Fibroblast of the conjunctiva (primary cell): ENCODE data around the gene SLF2.
"Not testable (repeated sequence)": the region's sequence is repeated elsewhere in the genome, so short reads cannot be mapped to it uniquely, and the experiment has no call there.

ENCODE experiments used
- DNase-seq: peaks from one replicate; pipeline ENCODE4 v3.0.0-alpha.2; 2010; ENCODE audit warnings: low read depth

The SLF2 gene

DNA sequence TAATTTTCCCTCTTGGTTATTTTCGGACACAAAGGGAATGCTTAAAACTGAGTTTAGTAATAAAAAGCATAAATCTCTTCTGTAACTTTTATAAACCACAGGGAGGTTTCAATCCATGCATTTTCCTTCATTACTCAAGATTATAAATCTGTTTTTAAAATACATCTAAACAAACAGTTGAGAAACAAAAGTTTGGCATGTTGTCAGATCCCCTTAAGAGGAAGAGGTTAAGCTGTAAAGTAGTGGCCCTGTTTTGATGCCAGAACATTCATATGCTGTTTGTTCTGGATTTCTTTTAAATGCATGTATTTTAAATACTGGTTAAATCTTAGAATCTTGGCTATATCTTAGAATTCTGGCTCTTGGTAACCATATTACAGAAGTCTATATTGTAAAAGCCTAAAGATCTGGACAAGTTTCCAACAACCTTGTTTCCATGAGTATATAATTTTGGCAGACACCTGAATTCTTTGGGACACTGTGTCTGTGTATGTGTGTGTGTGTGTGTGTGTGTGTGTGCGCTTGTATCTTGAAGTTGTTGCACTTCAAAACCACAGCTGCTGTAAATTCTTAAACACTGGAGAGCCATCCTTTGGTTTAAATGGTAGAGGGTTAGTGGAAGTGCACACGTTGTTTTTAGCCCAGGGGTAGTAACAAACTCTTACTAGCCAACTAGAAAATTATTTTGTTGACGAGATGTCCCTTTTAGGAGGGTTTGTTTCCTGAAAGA is 49.8 kb downstream of the SLF2 start:
- DNase-seq: no peak

DNA sequence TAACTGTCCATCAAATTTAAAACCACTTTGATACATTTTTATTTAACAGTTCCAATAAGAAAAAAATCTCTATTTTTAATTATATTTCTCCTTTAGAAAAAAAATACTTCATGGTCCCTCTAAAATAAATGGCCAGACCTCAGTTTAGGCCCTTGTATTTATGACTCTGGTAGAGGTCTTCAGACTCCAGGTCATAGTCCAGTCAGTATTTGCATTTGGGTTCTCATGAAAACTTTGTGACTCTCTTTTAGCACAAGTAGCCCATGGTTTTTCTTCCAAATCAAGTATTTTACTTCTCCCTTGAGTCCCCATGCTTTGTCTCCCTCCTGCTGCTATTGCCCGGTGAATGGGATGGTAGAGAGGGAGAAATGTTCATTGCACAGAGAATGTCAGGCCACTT is 51.1 kb downstream of the SLF2 start:
- no peak for DNase-seq

DNA sequence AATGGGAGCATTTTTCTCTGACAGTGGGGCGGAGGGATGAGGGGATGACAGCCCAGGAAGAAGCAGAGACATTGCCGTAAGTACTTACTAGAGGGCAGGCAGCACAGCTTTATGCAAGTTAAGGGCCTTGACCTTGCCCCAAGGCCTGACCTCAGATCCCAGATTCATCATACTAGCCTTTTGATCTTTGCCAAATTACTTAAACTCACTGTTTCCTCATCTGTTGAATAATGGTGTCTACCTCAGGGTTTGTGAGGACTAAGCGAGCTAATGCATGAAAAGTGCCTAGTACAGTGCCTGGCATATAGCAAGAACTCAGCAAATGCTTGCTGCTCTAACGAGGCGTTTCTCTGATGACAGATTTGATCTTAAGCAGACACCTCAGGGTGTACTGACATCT is 53.1 kb downstream of the SLF2 start:
- DNase-seq: no peak

DNA sequence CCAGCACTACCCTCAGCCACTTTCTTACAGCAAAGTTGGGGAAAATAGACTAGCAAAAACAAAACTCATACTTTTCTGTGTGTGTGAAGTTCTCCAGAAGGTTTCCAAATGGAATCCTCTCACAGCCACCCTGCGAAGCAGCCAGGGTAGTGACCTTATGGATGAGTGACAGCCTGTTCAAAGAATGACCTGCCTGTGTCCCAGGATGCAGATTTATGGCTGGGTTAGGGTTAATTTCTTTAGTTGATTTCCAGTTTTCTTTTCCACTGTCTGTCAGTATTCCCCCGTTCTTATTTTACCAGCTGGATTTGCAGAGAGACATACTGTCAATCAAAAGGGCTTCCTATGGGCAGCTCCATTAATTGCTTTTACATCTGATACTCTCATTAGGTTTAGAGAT is 54.1 kb downstream of the SLF2 start:
- DNase-seq: no peak

DNA sequence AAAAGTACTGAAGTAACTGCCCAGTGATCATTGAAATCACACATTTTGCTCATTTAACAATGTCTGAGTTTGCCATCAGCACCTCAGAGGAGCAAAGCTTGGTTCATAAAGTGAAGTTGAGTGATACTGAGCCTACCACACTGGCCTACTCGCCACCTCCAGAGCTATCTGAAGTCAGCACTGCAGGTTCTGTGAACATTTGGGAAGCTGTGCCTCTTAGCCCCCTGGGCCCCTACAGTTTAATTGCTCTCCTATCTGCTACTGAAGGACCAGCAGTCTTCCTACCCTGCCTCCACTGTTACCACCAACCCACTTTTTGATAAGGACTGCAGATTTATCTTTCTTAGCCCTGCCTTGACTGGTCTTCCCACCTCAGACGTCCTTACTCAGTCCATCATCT is 54.6 kb downstream of the SLF2 start:
- DNase-seq: no peak

DNA sequence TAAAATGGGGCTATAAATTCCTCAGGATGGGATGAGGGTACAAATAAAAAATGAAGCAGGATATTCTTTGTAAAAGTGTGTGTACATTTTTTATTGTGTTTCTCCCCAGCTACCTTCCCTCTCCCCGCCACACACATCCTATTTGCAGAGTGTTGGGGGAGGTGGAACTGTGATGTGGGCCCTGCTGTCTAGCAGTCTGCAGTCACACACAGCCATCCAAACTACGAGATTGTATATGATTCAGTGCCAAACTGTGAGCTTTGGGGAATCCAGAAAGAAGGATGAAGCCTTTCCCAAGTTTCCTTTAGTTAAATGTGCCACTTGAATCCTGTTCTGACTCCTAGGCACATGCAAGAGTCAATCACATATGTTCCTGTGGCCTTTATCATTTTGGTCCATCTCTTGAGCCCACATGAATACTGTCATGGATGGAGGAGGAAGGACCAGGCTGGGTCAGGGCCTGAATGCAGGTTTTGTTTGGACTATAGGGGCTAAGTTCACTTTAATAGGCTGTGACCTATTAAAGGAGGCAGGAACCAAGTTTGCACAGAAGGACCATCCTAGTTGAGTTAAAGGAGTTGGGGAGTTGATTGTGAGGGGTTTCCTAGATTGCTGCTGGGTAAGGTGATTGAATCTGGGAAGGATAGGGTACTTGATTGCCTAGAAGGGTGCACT is 55.4 kb downstream of the SLF2 start:
- DNase-seq: no peak

DNA sequence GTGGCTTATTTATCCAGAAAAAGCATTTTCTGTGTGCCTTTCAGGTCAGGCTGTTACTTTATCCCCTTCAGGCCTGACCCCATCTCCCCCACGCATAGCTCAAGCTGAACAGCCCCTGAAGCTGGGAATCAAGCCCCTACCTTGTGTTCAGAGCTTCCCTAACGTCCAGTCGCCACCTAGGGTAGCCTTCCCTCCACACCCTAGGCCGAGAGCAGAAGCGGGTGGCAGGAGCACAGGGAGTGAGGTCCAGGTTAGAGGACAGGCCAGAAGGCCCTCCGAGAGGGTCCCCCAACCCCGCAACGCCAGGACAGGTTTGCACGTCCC is 56.1 kb downstream of the SLF2 start:
- no peak for DNase-seq

DNA sequence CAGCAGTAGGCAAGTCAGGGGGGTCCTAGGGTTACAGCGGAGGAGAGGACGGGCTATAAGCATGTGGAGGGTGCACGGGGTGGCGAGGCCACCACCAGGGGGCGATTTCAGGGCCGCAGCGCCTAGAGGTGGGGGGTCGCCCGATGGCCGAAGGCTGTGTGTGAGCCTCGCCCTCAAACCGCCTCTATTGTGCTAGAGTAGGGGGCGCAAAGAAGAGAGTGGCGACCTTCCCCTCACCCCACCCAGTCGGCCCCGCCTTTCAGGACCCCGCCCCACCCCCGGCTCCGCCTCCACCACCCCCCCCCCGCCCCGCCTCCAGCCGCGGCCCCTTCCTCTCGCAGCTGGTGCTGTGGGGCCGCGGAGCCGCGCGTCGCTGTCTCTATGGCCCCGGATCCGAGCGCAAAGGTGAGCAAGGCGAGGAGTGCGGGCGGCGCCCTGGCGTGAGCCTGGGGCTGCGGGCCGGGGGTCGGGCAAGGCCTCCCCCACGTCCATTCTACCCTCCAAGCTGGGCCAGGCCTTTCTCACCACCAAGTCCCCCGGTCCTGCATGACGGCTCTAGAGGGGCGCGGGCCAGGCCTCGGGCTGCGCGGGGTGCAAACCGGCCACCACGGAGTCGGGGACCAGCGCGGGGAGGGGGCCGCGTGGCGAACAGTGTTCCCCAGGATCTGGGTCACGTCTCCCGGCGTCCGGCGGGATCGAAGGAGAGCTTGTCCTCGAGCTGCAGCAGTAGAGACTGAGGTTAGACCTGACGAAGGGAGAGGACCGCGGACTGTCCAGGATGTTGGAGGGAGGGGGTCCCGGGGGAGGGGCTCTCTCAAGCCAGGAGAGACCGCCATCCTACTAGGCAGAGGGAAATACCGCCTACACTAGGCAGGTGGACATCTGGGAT is 56.7 kb downstream of the SLF2 start, which contains the start of gene SEMA4G:
TSS of gene SEMA4G (plus strand) at position 318 of the 889 bp plus-strand sequence. CDS start 3,409 bp downstream, outside the sequence.
- DNase-seq: no peak

DNA sequence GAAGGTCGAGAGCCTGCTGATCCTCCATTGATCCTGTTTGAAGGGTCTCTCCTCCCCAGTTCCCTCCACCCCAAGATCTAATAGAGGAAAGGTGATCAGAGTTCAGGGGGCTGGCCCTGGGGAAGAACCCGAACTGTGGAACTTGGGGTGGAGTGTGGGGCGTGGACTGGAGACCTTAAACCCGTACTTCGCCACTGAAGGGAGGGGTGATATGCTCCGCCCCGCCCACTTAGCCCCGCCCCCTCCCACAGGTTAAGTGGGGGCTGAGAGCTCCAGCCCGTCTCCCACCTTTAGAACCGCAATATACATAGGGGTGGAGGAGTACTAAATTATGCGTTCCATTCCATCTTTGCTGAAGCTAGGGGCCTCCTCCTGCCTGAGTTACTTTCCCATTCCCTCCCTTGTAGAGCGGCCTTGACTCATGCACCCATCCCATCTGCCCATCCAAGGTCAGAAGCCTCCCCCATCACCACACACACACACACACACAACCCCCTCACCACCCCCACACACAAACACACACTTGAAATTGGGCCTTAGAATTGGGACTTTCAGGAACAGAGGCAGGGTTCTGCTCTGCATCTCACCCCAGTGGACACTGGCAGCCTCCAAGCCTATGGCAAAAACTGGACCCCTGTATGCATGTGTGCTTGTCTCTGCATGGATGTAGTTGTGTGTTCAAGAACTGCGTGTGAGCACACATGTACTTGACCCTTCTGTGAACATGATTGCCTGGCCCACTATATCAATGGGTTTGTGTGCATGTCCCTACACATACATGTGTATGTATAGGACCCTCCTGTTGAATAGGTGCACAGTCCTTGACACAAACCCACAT is 57.5 kb downstream of the SLF2 start:
- no peak for DNase-seq

DNA sequence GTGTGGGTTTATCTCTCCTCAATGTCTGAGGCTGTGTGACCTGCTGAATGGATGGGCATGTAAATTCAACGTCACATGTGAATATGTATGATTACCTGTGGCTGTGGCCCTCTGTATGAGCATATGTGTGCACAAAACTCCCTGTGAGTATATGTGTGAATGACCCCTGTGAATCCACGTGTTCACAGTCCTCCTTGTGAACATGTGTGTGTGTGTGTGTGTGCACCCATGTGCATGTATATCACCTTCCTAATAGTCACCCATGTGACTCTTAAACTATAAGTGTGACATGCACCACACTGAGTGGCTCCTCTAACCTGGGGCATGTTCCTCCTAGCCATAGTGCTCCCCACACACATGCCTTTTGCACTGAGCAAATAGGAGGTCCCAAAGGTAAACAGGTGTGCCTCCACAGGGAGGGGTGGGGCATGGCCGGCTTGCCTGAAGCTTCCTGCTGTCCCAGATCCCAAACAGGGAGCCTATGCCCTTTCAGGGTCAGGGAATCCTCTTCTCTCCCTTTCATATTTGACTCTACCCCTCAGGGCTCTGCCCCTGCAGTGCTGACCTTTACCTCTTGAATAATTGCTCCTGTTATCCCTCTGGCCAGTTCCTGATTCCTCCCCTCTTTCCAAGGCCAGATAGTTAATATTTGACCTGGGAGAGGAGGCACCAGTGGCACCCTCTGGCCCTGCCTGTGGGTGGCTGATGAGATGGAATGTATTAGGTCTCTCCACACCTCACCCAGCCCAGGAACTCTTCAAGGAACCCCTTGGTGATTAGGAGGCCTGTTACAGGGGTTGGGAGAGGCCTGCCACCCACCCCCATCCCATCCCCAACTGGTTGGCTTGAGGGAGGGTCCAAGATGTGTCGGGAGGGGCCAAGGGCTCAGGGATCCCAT is 58.4 kb downstream of the SLF2 start:
- DNase-seq: no peak

DNA sequence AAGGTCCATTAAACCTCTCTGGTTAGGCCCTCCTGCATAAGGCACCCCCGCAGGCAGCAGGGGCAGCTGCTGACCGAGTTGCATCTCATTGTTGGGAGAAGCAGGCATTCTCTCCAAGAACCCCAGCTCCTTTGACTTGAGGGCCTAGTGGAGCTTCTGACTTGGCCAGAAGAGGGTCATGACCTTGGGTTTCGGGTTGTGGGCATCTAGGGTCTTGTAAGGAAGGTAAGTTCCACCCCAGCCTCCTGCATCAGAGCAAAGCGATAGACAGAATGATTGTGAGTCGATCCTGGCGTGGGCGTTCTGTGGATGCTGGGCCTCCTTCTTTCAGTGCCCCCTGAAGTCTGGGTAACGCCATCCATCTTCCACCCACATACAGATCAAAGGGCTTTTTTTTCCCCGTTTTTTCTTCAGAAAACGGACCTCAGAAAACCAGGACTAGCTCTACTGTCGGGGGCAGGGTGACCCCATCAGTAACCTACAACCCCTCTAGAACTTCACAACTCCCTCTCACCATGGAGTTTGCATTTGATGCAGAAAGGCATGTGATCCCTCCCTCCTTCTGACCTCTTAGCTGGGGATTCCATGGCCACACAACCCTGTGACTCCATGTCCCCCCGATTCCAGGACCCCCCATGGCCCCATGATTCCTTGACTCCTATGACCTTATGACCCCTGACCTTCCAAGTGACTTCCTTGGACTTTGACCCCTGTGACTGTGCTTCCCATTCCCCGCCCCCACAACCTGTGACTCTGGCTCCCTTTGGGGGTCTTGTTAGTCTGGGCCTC is 59.5 kb downstream of the SLF2 start:
- no peak for DNase-seq

DNA sequence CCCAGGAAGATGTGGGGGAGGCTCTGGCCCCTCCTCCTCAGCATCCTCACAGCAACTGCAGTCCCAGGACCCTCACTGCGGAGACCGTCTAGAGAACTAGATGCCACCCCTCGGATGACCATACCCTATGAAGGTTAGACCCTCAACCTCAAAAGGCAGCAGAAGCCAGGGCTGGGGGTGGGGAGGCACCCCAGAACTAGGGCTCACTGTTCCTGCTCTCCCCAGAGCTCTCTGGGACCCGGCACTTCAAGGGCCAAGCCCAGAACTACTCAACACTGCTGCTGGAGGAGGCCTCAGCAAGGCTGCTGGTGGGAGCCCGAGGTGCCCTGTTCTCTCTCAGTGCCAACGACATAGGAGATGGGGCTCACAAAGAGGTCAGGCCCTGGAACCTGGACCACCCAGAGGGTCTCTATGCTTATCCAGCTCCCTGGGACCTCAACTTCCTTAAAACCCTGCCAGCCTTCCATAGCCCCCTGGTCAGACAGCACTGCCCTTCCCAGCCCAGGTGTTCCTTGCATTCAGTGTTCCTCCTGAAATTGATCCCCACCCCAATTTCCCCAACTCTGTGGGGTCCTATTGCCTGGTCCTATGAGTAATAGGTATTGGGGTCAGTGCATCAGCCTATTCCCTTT is 60.3 kb downstream of the SLF2 start:
- DNase-seq: no peak

DNA sequence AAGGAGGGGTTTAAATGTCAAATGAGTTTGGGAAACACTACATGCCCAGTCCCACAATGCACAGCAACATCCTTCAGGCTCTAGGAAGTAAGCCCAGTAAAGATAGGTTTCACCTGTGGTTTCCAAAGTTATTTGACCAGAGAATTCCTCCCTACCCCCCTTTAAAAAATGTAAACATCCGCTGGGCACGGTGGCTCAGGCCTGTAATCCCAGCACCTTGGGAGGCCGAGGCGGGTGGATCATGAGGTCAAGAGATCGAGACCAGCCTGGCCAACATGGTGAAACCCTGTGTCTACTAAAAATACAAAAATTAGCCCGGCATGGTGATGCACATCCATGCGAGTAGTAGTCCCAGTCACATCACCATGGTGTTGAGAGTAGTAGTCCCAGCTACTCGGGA is 62.6 kb downstream of the SLF2 start:
- not testable (repeated sequence) for DNase-seq

DNA sequence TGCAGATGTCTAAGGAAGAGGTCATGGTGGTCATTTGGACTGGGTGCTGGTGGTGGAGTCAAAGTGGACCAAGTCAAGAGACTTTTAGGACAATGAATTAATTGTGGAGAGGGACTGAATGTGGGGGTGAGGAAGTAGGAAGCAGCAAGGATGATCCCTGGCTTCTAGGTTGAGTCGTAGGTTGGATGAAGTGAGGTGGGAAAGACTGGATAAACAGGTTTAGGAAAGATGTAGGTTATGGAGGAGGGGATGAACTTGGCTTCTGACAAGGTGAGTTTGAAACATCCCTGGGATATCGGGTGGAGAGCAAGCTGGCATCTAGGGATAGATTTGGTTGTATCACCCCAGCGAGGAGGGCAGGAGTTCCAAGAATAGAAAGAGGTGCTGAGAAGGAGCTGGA is 64.1 kb downstream of the SLF2 start:
- no peak for DNase-seq

DNA sequence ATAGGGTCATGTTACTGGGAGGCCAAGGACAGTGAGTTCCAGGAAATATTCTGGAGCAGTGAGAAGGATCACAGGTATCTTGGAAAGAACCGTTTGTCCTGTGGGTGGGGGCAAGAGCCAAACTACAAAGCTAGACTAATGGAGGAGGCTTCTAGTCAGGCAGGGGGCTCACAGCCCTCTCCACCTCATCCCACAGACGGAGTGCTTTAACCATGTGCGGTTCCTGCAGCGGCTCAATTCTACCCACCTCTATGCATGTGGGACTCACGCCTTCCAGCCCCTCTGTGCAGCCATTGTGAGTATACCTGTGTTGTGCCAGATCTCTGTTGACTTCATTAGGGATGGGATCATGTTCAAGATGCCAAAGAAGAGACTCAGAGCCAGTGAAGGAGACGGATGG is 64.7 kb downstream of the SLF2 start:
- DNase-seq: no peak

DNA sequence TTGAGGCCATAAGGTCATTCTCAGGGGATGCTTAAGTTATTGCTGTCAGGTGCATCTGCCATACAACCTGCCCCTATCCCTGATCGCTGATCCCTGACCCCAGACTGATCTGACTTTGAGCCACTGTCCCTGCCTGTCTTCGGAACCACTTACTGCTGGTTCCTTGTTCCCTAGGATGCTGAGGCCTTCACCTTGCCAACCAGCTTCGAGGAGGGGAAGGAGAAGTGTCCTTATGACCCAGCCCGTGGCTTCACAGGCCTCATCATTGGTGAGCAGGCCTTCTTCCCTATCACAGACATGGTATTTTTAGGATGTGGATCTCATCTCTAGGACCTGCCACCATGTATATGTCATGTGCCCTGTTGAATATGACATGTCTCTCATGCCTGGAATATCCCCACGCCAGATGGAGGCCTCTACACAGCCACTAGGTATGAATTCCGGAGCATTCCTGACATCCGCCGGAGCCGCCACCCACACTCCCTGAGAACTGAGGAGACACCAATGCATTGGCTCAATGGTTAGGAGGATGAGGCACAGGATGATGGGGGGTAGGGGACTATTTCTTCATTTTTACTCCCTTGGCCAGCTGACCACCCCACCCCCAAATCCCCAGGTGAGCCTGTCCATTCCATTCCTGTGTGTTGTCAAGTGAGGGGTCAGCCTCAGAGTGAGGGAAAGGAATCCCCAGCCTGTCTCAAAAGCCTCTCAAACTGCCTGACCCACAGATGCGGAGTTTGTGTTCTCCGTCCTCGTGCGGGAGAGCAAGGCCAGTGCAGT is 65.5 kb downstream of the SLF2 start:
- no peak for DNase-seq

DNA sequence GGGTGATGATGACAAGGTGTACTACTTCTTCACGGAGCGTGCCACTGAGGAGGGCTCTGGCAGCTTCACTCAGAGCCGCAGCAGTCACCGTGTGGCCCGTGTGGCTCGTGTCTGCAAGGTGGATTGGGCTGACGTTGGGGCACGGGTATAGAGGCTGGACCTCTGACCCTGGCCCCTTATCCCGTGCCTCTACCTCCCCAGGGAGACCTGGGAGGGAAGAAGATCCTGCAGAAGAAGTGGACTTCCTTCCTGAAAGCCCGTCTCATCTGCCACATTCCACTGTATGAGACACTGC is 66.1 kb downstream of the SLF2 start:
- no peak for DNase-seq

DNA sequence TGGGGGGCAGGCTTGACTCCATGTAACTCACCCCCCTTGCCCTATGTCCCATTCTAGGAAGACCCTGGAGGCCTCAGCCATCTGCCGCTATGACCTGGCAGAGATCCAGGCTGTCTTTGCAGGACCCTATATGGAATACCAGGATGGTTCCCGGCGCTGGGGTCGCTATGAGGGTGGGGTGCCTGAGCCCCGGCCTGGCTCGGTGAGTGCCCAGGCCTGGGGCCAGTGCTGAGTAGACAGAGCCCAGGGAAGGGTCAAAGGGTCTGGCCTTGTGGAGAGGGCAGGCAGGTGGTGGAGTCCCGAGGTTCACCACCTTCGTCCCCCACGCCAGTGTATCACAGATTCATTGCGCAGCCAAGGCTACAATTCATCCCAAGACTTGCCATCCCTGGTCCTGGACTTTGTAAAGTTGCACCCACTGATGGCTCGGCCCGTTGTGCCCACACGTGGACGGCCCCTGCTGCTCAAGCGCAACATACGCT is 67.1 kb downstream of the SLF2 start:
- no peak for DNase-seq

DNA sequence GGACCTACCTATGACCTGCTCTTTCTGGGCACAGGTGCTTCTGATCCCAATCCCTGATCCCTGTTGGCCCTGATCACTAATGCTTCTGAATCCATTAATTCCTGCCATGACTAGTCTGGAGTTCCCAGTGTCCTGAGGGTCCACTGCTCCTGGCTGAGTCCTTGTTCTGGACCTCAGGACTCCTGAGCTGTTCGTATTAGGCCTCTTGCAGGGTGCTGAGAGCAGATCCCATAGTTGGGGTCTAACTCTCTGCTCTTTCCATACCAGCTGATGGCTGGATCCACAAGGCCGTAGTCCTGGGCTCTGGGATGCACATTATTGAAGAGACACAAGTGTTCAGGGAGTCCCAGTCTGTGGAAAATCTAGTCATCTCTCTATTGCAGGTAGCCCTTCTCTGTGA is 67.5 kb downstream of the SLF2 start:
- DNase-seq: no peak
